GM13977 (cell line): ENCODE measurements around the gene KIF14.
"Not testable (repeated sequence)": the region's sequence is repeated elsewhere in the genome, so short reads cannot be mapped to it uniquely, and the experiment has no call there.

Experiments
- DNase-seq: peaks from one replicate; pipeline ENCODE4 v3.0.0; 2012; ENCODE audit warnings: low spot score
- in situ Hi-C: fragments of 300-500 bp; cut with MboI; formaldehyde crosslinking; loops from one replicate; pipeline ENCODE4 v1.12.0; 2022; ENCODE audit warnings: low sequenced_read_pairs, low pct_unique_long_range_greater_than_20kb, mixed read lengths, inconsistent platforms; ENCODE audit not compliant: unreplicated experiment
- TF ChIP-seq, protein P1 (sequence below): IDR thresholded peaks from 2 replicates; pipeline ENCODE4 v1.5.1; 2012; ENCODE audit warnings: mild to moderate bottlenecking, control low read depth; ENCODE audit not compliant: insufficient read depth; ENCODE audit errors: extremely low read depth, missing control alignments

KIF14 gene

DNA sequence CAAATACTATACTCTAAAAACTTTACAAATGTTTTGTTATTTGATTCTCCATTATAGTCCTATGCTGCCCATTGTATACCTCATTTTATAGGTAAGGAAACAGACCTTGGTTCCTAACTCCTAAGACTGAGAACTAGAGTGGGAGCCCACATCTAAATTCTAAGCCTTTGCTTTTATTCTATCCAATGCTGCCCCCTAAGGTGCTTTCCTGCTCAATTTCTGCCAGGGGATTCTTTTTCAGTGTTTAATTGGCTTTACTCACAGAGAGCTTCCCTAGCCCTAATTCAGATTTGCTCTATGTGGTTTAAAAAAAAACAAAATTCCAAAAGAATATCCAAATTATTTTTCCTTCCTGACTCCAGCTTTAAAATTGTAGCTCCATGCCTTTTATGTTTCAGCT, 64.5 kb downstream of the KIF14 start:
- TF ChIP-seq, protein P1, sequence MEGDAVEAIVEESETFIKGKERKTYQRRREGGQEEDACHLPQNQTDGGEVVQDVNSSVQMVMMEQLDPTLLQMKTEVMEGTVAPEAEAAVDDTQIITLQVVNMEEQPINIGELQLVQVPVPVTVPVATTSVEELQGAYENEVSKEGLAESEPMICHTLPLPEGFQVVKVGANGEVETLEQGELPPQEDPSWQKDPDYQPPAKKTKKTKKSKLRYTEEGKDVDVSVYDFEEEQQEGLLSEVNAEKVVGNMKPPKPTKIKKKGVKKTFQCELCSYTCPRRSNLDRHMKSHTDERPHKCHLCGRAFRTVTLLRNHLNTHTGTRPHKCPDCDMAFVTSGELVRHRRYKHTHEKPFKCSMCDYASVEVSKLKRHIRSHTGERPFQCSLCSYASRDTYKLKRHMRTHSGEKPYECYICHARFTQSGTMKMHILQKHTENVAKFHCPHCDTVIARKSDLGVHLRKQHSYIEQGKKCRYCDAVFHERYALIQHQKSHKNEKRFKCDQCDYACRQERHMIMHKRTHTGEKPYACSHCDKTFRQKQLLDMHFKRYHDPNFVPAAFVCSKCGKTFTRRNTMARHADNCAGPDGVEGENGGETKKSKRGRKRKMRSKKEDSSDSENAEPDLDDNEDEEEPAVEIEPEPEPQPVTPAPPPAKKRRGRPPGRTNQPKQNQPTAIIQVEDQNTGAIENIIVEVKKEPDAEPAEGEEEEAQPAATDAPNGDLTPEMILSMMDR, result no peak
- no peak for DNase-seq
- in situ Hi-C loops, result no loop called here

DNA sequence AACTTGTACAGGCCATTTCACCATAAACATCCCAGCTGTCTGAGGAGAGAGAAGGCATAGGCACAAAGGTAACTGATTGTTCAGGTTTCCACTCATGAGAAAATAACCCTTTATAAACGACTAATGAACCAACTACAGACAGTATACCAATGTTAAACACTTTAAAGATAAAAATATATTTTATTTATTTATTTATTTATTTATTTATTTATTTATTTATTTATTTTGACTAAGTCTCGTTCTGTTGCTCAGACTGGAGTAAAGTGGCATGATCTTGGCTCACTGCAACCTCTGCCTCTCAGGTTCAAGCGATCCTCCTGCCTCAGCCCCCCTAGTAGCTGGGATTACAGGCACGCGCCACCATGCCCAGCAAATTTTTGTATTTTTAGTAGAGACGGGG, 67.8 kb downstream of the KIF14 start:
- DNase-seq, in situ Hi-C loops: not testable (repeated sequence)

DNA sequence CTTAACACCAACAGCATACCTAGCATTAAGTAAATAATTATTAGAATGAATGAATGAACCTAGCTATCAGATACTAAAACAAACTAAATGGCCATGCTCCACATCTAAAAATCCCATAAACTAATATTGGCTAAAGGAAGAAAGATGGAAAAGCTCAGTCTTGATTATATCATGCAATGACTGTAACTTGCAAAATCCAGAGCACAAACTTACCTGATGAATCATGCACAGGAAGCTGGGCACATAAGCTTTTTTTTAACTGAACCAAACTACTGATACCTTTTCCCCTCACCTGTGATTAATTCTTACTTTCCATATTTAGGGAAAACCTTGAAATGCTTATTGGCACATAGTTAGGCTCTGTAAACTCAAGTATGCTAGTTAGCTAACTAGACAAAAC, 70.2 kb downstream of the KIF14 start:
- no peak for DNase-seq
- in situ Hi-C loops, result no loop called here
- TF ChIP-seq, protein P1, result no peak

DNA sequence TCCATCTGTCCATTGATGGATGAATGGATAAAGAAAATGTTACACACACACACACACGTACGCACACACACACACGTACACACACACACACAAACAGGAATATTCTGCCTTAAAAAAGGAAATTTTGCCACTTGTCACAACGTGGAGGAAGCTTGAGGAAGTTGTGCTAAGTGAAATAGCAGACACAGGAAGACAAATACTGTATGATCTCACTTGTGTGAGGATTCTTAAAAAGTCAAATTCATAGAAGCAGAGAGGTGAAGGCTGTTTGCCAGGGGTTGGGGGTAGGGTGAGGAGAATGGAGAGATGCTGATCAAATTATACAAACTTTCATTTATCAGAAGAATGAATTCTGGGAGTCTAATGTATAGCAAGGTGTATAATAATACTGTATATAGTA, 73.2 kb downstream of the KIF14 start:
- TF ChIP-seq, protein P1, result no peak
- no peak for DNase-seq
- in situ Hi-C loops, result no loop called here

DNA sequence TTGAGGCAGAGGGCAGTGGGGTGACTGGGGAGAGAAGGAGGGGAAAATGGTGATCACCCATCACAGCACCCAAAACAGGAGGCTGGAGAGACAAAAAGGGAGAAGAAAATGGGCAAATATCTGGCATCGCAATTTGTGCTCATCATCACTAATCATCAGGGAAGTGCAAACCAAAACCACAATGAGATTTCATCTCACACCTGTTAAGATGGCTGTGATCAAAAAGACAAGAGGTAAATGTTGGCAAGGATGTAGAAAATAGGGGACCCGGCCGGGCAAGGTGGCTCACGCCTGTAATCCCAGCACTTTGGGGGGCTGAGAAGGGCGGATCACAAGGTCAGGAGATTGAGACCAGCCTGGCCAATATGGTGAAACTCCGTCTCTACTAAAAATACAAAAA, 74.0 kb downstream of the KIF14 start:
- TF ChIP-seq, protein P1, result no peak
- DNase-seq, result no peak
- in situ Hi-C loops, result no loop called here

DNA sequence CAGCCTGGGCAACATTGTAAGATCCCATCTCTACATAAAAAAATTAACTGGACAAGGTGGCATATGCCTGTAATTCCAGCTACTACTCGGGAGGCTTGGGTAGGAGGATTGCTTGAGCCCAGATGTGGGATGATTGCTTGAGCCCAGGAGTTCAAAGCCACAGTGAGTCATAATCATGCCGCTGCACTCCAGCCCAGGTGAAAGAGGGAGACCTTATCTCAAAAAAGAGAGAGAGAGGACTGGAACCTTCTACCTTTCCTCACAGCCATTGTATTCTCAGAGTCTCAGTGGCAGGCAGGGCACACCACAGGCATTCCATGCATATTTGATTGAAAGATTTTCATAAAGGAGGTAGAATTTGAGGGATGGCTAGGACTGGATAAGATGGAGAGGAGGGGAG, 78.4 kb downstream of the KIF14 start:
- DNase-seq, result no peak
- in situ Hi-C loops, result no loop called here
- TF ChIP-seq, protein P1, result no peak

DNA sequence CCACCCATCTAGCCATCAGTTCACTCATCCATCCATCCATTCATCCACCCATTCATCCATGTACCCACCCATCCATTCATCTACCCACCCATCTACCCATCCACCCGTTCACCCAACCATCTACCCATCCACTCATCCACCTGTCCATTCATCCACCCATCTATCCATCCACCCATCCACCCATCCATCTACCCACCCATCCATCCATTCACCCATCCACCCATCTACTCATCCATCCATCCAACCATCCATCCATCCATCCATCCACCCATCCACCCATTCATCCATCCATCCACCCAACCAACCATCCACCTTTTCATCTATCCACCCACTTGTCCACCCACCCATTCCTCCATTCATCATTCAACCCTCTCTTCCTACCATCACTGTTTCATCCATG, 80.3 kb downstream of the KIF14 start:
- in situ Hi-C loops, result no loop called here
- TF ChIP-seq, protein P1, result no peak
- no peak for DNase-seq
